IMR-90 (cell line): ENCODE data around the gene KCNK3. TPM values are rescaled to one million over a fixed set of nuclear protein-coding genes. Genes with fewer than 3 reads are reported as not detected.

ENCODE experiments used
- ATAC-seq: fragments of 200-7000 bp; cut with Tn5 transposase; 2 replicates; pipeline ENCODE4 v1.9.1; 2020; ENCODE audit warnings: low read depth, mild to moderate bottlenecking, moderate library complexity
- BruUV-seq: library from RNA; stranded (reverse); fragments of 400-500 nt; replicated peaks from 2 replicates; lab custom pipeline; 2021; lab: Mats Ljungman, UMichigan
- CTCF ChIA-PET: fragments of 300-600 bp; formaldehyde crosslinking; extraction: SDS; loops from one replicate; lab custom pipeline; 2021; ENCODE audit warnings: antibody characterized with exemption; lab: Yijun Ruan, JAX
- POLR2A ChIA-PET: fragments of 300-600 bp; sonication (Branson Sonifier 250); formaldehyde crosslinking; loops from one replicate; lab custom pipeline; 2022; ENCODE audit warnings: antibody characterized with exemption; ENCODE audit not compliant: unreplicated experiment; lab: Charles Lee
- DNase-seq: peaks from one replicate; pipeline ENCODE4 v3.0.0; 2013
- H2AFZ ChIP-seq: replicated peaks from 2 replicates; pipeline ENCODE3; 2013; ENCODE audit warnings: low read length, mild to moderate bottlenecking; ENCODE audit not compliant: poor library complexity
- H2AK5ac ChIP-seq: 2 replicates; pipeline ENCODE4 v1.6.1; 2013; ENCODE audit warnings: low read depth, low read length, inconsistent platforms
- H2AK9ac ChIP-seq: replicated peaks from 2 replicates; pipeline ENCODE3; 2013; ENCODE audit warnings: mild to moderate bottlenecking, low read depth, low read length, moderate library complexity; ENCODE audit not compliant: poor library complexity
- H2BK120ac ChIP-seq: 2 replicates; pipeline ENCODE4 v1.6.1; 2013; ENCODE audit warnings: low read depth, low read length, inconsistent platforms
- H2BK15ac ChIP-seq: 3 replicates; pipeline ENCODE4 v1.6.1; 2013; ENCODE audit warnings: low read depth, low read length, inconsistent platforms
- H2BK20ac ChIP-seq: 2 replicates; pipeline ENCODE4 v1.6.1; 2013; ENCODE audit warnings: low read depth, mild to moderate bottlenecking, inconsistent platforms, low read length, moderate library complexity
- H2BK5ac ChIP-seq: 2 replicates; pipeline ENCODE4 v1.6.1; 2013; ENCODE audit warnings: mild to moderate bottlenecking, low read depth, low read length, inconsistent platforms; ENCODE audit not compliant: poor library complexity, severe bottlenecking
- H3K14ac ChIP-seq: replicated peaks from 2 replicates; pipeline ENCODE4 v1.6.1; 2013; ENCODE audit warnings: low read depth, low read length, inconsistent platforms
- H3K18ac ChIP-seq: 2 replicates; pipeline ENCODE4 v1.6.1; 2013; ENCODE audit warnings: low read depth, low read length, control low read depth
- H3K23ac ChIP-seq: 2 replicates; pipeline ENCODE4 v1.6.1; 2013; ENCODE audit warnings: low read depth, low read length, inconsistent platforms
- H3K27ac ChIP-seq: 2 replicates; pipeline ENCODE4 v1.5.1; 2013; ENCODE audit warnings: mild to moderate bottlenecking, control low read depth, low read length; ENCODE audit not compliant: insufficient read depth
- H3K27me3 ChIP-seq: 2 replicates; pipeline ENCODE4 v1.6.1; 2013; ENCODE audit warnings: low read length; ENCODE audit not compliant: control insufficient read depth, insufficient read depth
- H3K36me3 ChIP-seq: 2 replicates; pipeline ENCODE4 v1.6.1; 2013; ENCODE audit warnings: low read length, mixed read lengths; ENCODE audit not compliant: control insufficient read depth, insufficient read depth
- H3K4ac ChIP-seq: 2 replicates; pipeline ENCODE4 v1.6.1; 2013; ENCODE audit warnings: low read depth, low read length, inconsistent platforms
- H3K4me1 ChIP-seq: 2 replicates; pipeline ENCODE4 v1.6.1; 2013; ENCODE audit warnings: low read length, mixed read lengths; ENCODE audit not compliant: control insufficient read depth, insufficient read depth
- H3K4me2 ChIP-seq: 2 replicates; pipeline ENCODE4 v1.6.1; 2013; ENCODE audit warnings: low read depth, mild to moderate bottlenecking, control low read depth, low read length, moderate library complexity
- H3K4me3 ChIP-seq: 2 replicates; pipeline ENCODE4 v1.5.1; 2013; ENCODE audit warnings: low read depth, mild to moderate bottlenecking, control low read depth, low read length, moderate library complexity; ENCODE audit not compliant: insufficient read depth
- H3K56ac ChIP-seq: 2 replicates; pipeline ENCODE4 v1.6.1; 2013; ENCODE audit warnings: low read length, inconsistent platforms; ENCODE audit not compliant: insufficient read depth; ENCODE audit errors: extremely low read depth
- H3K79me1 ChIP-seq, 2 experiments: 2 replicates each; pipeline ENCODE4 v1.6.1; 2013; ENCODE audit warnings: low read length in 2 of 2, inconsistent platforms in 1 of 2, low read depth in 1 of 2
- H3K9ac ChIP-seq: 2 replicates; pipeline ENCODE4 v1.6.1; 2013; ENCODE audit warnings: low read depth, low read length, control low read depth
- H3K9me1 ChIP-seq: 2 replicates; pipeline ENCODE4 v1.6.1; 2013; ENCODE audit warnings: low read length, inconsistent platforms; ENCODE audit not compliant: insufficient read depth
- H3K9me3 ChIP-seq: 2 replicates; pipeline ENCODE4 v1.6.1; 2013; ENCODE audit warnings: low read length; ENCODE audit not compliant: control insufficient read depth, insufficient read depth
- H4K20me1 ChIP-seq: 2 replicates; pipeline ENCODE4 v1.6.1; 2013; ENCODE audit warnings: low read length, inconsistent platforms; ENCODE audit not compliant: insufficient read depth
- H4K5ac ChIP-seq: 2 replicates; pipeline ENCODE4 v1.6.1; 2013; ENCODE audit warnings: mild to moderate bottlenecking, low read depth, low read length, control low read depth
- H4K8ac ChIP-seq, 2 experiments: 2 replicates each; pipeline ENCODE4 v1.6.1; 2013; ENCODE audit warnings: low read depth in 2 of 2, low read length in 2 of 2, control low read depth in 1 of 2, inconsistent platforms in 1 of 2
- H4K91ac ChIP-seq: 2 replicates; pipeline ENCODE4 v1.6.1; 2013; ENCODE audit warnings: low read depth, low read length, inconsistent platforms; ENCODE audit not compliant: insufficient read depth
- BHLHE40 ChIP-seq: fragments of 150-350 bp; IDR thresholded peaks from 2 replicates; pipeline ENCODE4 v1.6.1; 2016; ENCODE audit warnings: mild to moderate bottlenecking, low read depth, low read length
- MXI1 ChIP-seq: IDR thresholded peaks from 2 replicates; pipeline ENCODE4 v1.6.1; 2012; ENCODE audit warnings: low read depth, mild to moderate bottlenecking, low read length, moderate library complexity, borderline replicate concordance
- POLR2A ChIP-seq: IDR thresholded peaks from 2 replicates; pipeline ENCODE4 v1.6.1; 2012; ENCODE audit warnings: mild to moderate bottlenecking, low read depth, low read length
- RCOR1 ChIP-seq: IDR thresholded peaks from 2 replicates; pipeline ENCODE4 v1.6.1; 2012; ENCODE audit warnings: mild to moderate bottlenecking, low read length, improper control_type of control experiment; ENCODE audit not compliant: insufficient replicate concordance
- SMC3 ChIP-seq: fragments of 150-350 bp; IDR thresholded peaks from 2 replicates; pipeline ENCODE4 v1.6.1; 2016; ENCODE audit warnings: low read depth, mild to moderate bottlenecking, antibody characterized with exemption, low read length, moderate library complexity
- WGBS, 2 experiments: methylation state at CpG; one replicate each; pipeline versions ENCODE4 v1.1.5 to v1.1.7; 2013; ENCODE audit warnings: missing lambda C conversion rate in 2 of 2; ENCODE audit not compliant: insufficient read length in 1 of 2; ENCODE audit errors: extremely low coverage in 2 of 2; 5-methylcytosine and 5-hydroxymethylcytosine counted together
- dilution Hi-C: fragments of 300-500 bp; cut with HindIII; formaldehyde crosslinking; loops from one replicate; pipeline ENCODE4 v1.14.3; 2018; ENCODE audit warnings: low sequenced_read_pairs; ENCODE audit not compliant: unreplicated experiment
- in situ Hi-C: fragments of 300-500 bp; cut with MboI; formaldehyde crosslinking; loops from 3 replicates; pipeline ENCODE4 v1.14.3; 2019; ENCODE audit warnings: low sequenced_read_pairs, inconsistent platforms, mixed read lengths
- intact Hi-C: fragments of 100-400 bp; cut with micrococcal nuclease; formaldehyde crosslinking; loops from 2 replicates; pipeline ENCODE4 v1.10.0; 2022
- polyA plus RNA-seq, 3 experiments: library from polyadenylated mRNA; depleted of rRNA; stranded (reverse); fragments of >200 nt; gene quantifications; 2 replicates each; pipeline ENCODE4 v1.2.3, GENCODE V29; 2012; ENCODE audit warnings: low replicate concordance in 1 of 3
- total RNA-seq: library from RNA; depleted of rRNA; stranded (reverse); fragments of >200 nt; gene quantifications from 2 replicates; pipeline ENCODE4 v1.2.3, GENCODE V29; 2012
- TF ChIP-seq, protein P1 (sequence below): fragments of 150-350 bp; IDR thresholded peaks from 2 replicates; pipeline ENCODE4 v1.6.1; 2016; ENCODE audit warnings: low read depth, mild to moderate bottlenecking, low read length, moderate library complexity, borderline replicate concordance

Gene KCNK3
- total and polyA plus RNA-seq, 2 of the 4 experiments (the other 2 are of a cell fraction): under 0.01 to 0.03 TPM

DNA sequence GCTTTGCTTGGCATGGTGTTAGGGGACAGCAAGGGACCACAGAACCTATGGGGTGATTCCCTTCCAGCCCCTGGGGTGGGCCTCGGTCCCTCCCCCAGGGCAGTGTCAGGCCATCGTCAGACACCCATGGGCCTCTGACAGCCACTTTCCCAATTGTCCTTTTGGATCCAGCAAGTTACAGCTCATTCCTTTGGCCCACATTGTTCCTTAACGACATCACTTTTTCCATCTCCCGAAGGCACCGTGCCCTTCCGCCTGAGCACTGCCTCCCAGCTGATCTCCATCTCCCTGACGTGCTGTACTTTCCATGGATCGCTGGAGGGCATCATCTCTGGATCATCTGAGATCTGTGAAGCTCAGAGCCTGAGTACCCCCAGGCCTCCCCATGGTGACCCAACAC is 10.4 kb upstream of the KCNK3 start:
- no peak for ATAC-seq
- dilution Hi-C loops: no loop called here
- H2BK15ac ChIP-seq: no peak overlapping the region

More for the DNA sequence above, 10.4 kb upstream of the KCNK3 start:
- no peak overlapping the region for H2AK5ac ChIP-seq
- H3K4me1 ChIP-seq: no peaks in the 10 kb centered on the region
- TF ChIP-seq POLR2A (no peak), MXI1 (no peak), RCOR1 (no peak), SMC3 (no peak), BHLHE40 (no peak)
- TF ChIP-seq, protein P1, sequence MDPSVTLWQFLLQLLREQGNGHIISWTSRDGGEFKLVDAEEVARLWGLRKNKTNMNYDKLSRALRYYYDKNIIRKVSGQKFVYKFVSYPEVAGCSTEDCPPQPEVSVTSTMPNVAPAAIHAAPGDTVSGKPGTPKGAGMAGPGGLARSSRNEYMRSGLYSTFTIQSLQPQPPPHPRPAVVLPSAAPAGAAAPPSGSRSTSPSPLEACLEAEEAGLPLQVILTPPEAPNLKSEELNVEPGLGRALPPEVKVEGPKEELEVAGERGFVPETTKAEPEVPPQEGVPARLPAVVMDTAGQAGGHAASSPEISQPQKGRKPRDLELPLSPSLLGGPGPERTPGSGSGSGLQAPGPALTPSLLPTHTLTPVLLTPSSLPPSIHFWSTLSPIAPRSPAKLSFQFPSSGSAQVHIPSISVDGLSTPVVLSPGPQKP: no peak
- H3K14ac ChIP-seq: no peak overlapping the region
- in situ Hi-C loops (no loop called here), intact Hi-C loops (no loop called here)
- H4K91ac ChIP-seq: no peak overlapping the region
- H3K23ac ChIP-seq: no peak overlapping the region
- CTCF ChIA-PET: no interaction called here
- peaks cover 4% of the 10 kb centered on the region; the same call in 1 of the 2 replicates for H3K9me3 ChIP-seq
- POLR2A ChIA-PET: no interaction called here
- H4K8ac ChIP-seq: no peak overlapping the region
- H3K4ac ChIP-seq: no peak overlapping the region
- H3K4me2 ChIP-seq: no peak overlapping the region
- H2AFZ ChIP-seq: no peak overlapping the region
- H2BK5ac ChIP-seq: no peak overlapping the region
- no peak overlapping the region for H2AK9ac ChIP-seq
- H3K36me3 ChIP-seq: no peaks in the 10 kb centered on the region
- 60% methylated on average over 3 of the region's 8 CpGs; no CpG with 5 or more reads in 1 of the 2 experiments for WGBS, 2 experiments
- H3K4me3 ChIP-seq: no peak overlapping the region
- no peaks in the 10 kb centered on the region for H3K79me1 ChIP-seq
- no peaks in the 10 kb centered on the region for H3K9me1 ChIP-seq
- H3K56ac ChIP-seq: no peak overlapping the region
- no peak overlapping the region for H2BK20ac ChIP-seq
- no peak overlapping the region for H2BK120ac ChIP-seq
- DNase-seq: no peak
- H4K5ac ChIP-seq: no peak overlapping the region
- no peak overlapping the region for H3K18ac ChIP-seq
- BruUV-seq: no TSS peak
- no peaks in the 10 kb centered on the region for H4K20me1 ChIP-seq
- no peak overlapping the region for H3K27ac ChIP-seq
- no peak overlapping the region for H3K9ac ChIP-seq
- H3K27me3 ChIP-seq: peaks cover 68% of the 10 kb centered on the region
